GM20431 (cell line): ENCODE measurements around the gene CFAP99.
"Not testable (repeated sequence)": the region's sequence is repeated elsewhere in the genome, so short reads cannot be mapped to it uniquely, and the experiment has no call there.

Experiments
- in situ Hi-C: fragments of 300-500 bp; cut with MseI, MboI; formaldehyde crosslinking; loops from one replicate; pipeline ENCODE4 v1.15.0; 2020; ENCODE audit warnings: low sequenced_read_pairs; ENCODE audit not compliant: unreplicated experiment

The CFAP99 gene

GRCh38 chr4:2418650-2419571 lies at the start of gene CFAP99:
CFAP99 (plus strand) TSS chr4:2418955.
- in situ Hi-C loops = no loop called here

DNA sequence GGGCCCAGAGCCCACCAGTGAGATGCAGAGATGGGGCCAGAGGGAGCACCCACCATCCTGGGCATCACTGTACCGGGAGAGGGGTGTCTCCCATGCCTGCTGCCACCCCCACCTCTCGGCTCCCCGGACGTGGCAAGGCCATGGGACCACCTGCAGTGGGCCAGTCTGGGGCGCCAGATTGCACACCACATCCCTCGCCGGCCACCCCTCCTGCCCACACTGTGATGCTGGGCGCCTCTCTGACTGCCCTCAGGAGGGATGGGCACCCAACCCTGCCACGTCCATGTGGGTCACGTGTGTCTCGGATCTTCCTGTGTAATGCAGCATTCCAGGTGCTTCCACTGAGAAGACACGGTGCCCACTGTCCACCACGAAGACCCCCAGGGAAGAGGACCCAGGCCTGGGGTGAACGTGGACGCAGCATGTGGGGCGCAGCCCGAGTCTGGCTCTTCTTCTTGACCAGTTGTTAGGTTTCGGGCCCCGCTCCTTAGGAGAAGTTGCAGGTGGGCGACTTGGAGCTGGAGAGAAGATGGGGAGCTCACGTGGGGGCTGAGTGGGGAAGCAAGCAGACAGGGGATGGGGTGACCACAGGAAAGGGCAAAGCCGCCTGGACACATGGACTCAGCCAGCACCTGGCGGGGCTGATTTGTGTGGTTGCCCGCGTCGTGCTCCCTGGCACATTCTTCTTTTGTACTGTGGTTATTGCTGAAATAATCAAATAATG lies 48.0 kb upstream of the CFAP99 start:
- in situ Hi-C loops = no loop called here

GRCh38 chr4:2371765-2372487 lies 46.8 kb upstream of the CFAP99 start:
- in situ Hi-C loops = no loop called here

DNA sequence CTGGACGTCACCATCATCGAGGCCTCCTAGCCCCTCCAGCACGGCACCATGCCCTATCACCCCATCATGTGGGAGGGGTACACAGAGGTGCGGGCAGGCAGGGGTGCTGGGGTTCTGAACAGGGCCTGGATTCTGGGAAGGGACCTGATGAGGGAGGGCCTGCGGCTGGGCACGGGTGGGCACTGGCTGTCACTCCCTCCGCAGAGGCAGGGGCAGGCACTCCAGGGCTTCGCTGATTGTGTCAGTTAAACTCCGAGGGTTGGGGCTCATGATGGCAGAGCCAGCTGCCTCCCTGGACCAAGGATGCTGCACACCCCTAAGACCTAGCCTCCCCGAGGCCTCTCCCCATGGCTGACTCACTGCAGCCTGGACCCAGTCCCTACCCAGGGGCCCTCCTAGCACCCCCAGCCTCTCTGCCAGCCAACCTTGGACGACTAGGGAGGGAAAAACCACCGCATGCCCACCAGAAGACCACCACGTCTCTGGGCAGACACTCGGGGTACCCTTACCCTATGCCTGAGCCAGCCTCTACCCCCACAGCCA lies 46.2 kb upstream of the CFAP99 start:
- in situ Hi-C loops = no loop called here

DNA sequence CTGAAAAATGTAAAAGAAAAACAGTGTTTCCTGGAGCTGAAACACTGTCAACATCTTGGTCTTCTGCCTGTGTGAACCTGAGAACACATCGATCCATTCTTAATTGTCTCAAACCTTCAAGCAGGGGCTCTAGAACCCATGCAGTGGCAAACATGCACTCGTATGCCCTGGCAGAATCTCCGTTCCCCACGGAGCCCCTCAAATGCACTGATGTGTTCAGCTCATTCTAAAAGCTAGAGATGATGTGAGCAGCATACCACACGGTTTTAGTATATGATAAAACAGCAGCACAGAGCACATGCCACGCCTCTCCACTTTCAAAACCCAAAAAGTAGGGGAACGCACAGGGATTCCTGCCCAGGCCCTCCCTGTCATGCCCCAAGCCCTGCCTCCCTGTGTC lies 45.2 kb upstream of the CFAP99 start:
- in situ Hi-C loops = no loop called here

DNA sequence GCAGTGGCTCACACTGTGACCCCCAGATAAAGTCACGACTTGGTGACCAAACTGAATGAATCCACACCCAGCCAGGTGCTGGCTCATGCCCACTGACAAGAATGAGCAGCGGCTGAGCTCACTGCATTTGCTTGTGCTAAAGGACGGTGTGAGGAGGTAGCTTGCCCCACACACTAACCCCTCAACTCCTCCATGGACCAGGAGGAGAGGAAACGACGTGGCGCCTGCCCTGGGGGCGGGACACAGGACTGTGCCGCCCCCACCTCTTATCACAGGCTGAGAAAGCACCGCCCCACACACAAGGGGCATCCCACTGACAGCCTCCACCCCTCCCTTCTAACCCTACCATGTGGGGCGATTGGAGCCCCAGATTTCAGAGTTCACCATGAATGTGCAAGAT lies 43.3 kb upstream of the CFAP99 start:
- in situ Hi-C loops = no loop called here

- in situ Hi-C loops = no loop called here
Observed at GRCh38 chr4:2377241-2377640, 41.5 kb upstream of the CFAP99 start.

GRCh38 chr4:2378401-2378800 lies 40.4 kb upstream of the CFAP99 start:
- in situ Hi-C loops = no loop called here

GRCh38 chr4:2378898-2379297 lies 39.9 kb upstream of the CFAP99 start:
- in situ Hi-C loops = no loop called here

- in situ Hi-C loops = not testable (repeated sequence)
Observed at GRCh38 chr4:2380589-2380988, 38.2 kb upstream of the CFAP99 start.

GRCh38 chr4:2382769-2383202 lies 36.0 kb upstream of the CFAP99 start:
- in situ Hi-C loops = not testable (repeated sequence)

DNA sequence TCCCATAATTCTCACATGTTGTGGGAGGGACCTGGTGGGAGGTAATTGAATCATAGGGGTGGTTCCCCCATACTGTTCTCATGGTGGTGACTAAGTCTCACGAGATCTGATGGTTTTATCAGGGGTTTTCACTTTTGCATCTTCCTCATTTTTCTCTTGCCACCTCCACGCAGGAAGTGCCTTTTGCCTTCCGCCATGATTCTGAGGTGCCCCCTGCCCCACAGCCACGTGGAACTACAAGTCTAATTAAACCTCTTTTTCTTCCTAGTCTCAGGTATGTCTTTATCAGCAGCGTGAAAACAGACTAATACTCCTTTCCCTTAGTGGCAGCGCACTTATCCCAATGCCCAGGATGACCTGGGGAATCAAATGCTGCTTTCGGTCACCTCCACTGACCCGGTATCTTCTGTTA lies 35.5 kb upstream of the CFAP99 start:
- in situ Hi-C loops = not testable (repeated sequence)

DNA sequence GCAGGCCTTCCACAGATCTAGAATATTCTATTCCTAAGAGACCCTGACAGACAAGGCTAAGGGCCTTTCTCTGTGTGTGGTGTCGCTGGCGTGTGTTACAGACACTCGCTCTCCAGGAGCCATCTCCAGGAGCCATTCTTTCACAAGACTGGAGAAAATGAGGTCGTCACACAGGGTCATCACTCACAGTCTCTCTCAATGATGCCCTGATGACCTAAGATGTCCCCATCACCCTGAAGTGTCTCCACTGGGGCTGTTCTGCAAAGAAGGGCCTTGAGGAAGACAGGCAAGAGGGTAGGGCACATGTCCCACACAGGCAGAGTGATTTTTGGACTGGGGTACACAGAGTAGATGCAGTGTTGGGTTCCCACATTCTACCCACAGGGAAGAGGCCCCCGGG lies 35.0 kb upstream of the CFAP99 start:
- in situ Hi-C loops = no loop called here

DNA sequence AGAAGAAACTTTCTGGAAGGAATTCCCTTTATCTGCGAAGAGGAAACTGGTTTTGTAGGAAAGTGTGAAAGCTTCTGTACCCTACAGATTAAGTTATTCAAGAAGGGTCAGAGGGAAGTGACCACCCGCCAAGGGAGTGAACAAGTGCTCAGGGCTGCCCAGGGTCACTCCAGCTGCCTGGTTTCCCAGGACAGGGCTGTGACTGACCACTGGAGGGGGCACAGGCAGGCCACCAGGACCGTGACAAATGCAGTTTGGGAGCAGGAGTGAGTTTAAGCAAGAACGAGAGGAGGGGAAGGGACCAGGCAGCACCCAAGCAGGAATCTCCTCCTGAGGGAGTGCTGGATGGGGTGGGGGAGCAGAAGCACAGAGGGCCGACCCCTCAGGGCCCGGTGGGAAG lies 34.5 kb upstream of the CFAP99 start:
- in situ Hi-C loops = no loop called here

DNA sequence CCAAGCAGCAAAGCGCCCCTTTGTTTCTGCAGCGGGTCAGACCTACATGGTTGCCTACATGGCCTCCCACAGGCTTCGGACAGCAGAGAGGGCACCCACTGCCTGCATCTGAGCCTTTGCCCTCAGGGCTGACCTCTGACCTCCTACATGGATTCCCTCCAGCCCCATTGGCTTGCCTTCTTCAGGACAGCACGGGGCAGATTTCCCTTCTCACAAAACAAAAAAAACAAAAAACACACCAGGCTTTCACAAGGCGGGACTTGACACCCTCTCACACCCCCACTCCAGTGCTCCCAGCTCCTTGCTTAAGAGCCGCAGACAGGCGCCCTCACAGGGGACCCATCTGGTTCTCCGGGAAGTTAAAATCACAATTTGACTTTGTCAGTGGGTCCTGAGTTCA lies 33.2 kb upstream of the CFAP99 start:
- in situ Hi-C loops = no loop called here

- in situ Hi-C loops = no loop called here
Observed at GRCh38 chr4:2386717-2387116, 32.0 kb upstream of the CFAP99 start.

- in situ Hi-C loops = no loop called here
Observed at GRCh38 chr4:2387218-2387617, 31.5 kb upstream of the CFAP99 start.

DNA sequence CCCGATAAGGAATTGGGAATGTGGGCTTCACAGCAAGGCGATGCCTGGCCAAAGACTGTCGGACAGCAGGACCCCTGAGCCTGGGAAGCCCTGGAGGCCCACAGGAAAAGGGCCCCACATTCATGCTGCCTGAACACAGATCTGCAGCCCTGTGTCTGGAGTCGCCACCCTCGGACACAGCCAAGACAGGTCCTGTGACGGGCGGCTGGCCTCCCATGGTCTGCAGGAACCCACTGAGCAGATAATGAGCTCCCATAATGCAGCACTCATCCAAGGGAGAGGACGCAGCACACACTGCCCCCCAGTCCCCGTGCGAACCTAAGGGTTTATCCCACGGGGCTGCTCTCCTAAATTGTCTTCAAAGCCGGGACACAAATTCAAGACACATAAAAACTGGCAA lies 30.9 kb upstream of the CFAP99 start:
- in situ Hi-C loops = no loop called here

DNA sequence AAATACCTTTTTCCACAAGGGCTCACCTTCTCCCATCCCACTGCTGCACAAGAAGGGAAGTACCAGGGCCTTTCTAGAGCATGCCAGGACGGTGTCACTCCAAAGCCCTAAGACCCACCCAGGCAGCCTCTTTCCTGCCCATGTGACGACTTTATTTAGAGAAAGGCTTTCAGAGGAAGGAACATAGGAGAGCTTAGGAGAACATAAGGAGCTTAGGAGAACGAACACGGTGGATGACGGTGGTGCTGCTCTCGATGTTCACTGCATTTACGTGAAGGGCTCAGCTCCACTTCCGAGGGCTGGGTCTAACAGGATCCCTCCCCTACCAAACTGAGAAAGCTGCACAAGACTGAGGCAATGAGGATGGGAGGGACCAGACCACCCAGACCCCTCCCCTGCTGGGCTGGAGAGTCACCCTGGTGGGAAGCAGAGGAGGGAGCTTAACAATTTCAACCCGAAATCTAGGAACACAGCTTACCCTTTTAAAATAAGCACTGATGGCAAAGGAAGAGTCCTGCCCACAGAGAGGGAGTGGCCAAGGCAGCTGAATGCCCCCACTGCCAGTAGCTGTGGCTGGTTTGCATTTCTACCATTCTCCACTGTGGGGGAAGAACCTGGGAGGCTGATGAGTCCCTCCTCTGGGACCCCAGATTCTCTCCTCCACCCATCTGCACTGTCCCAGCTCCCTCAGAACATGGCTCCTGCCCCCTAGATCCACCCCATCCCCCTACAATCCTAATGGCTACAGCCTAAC lies 30.1 kb upstream of the CFAP99 start:
- in situ Hi-C loops = no loop called here

GRCh38 chr4:2389691-2390090 lies 29.1 kb upstream of the CFAP99 start:
- in situ Hi-C loops = no loop called here
